ENCODE results near the gene PCBD1.
"Not testable (repeated sequence)": the region's sequence is repeated elsewhere in the genome, so short reads cannot be mapped to it uniquely, and the experiment has no call there.

PCBD1 gene
- 3.2 to 4.8 (median 3.8) reads per million in 4 donors for total RNA-seq

DNA sequence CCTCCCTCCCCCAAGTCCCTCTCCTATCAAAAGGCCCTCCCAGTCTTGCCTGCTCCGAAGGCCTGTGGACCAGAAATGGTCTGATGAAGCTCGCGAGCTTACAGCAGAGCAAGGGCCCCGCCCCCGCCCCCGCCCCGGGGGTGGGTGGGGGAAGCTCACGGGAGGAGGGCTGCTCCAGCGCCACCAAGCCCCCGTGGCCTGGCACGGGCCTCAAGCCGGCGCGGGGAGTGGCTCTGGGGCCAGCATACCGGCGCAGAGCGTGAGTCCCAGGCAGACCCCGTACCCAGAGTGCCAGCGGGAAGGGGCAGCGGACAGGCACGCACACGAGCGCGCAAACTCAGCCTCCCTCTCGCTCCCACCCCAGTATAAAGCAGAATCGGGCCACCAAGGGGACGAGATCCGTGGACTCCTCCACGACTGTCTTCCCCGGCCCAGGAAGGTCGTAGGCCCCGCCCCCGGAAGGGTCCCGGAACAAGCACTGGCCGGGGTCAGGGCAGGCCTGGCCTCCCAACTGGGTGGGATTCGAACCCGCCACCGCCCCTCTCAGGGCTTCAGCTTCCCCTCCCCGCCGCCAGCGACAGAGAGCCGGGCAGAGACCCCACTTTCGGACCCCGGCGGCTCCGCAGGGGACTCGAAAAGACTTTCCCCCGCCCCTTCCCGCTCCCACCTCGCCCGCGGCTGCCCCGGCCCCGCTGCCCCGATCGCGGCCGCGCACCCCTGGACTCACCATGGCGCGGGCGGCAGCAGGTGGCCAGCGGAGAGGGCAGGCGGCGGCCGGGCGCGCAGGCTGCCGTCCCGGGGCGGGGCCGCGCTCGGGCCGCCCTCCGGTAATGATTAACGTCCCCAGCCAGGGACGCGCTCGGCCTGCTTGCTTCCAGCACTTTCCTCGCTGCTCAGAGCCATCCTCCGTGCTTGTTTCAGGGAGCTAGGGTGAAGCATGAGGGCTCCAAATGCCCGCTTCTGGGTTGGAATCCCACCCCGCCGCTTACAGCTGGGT is at the start of gene PCBD1:
Gene PCBD1 (minus strand): TSS at position 762 of the 997 bp plus-strand sequence. CDS start 32 bp downstream, at position 730.
- peak; percentile 47 to 81 (median 58) for DNase-seq

DNA sequence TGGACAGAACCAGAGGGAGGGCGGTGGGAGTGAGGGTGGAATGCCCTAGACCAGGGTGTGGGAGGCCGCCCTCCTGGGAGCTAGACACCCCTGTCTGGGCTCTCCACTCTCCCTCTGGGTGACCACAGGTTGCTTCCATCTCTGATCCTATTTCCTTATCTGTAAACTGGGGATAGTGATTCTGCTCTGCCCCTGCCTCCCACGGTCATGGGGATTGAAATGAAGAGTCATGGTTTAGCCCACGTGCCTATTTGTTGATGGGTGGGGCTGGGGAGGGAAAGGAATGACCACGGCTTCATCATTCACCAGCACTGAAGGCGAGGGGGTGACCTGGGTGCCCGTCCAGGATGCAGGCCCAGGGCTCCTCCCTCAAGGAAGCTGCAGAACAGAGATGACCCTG is 49.3 kb upstream of the PCBD1 start:
- no peak for DNase-seq

DNA sequence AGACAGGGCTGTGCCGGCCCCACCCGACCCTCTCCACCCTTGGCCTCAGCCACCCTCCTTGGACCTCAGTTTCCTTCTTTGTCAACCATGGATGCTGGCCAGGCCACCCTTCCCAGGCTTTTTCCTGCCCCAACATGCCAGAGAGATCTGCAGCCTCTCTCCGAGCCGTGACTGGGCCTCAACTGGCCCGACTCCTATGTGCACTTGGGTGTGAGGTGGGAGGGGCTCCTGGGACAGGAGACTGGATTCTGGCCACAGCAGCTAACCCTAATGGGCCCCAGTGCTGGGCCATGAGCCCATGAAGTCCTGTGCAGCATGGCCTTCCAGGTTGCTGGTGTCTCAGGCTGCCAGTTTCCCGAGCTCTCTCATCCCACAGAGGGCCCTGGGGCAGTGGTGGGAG is 47.7 kb upstream of the PCBD1 start:
- no peak for DNase-seq

DNA sequence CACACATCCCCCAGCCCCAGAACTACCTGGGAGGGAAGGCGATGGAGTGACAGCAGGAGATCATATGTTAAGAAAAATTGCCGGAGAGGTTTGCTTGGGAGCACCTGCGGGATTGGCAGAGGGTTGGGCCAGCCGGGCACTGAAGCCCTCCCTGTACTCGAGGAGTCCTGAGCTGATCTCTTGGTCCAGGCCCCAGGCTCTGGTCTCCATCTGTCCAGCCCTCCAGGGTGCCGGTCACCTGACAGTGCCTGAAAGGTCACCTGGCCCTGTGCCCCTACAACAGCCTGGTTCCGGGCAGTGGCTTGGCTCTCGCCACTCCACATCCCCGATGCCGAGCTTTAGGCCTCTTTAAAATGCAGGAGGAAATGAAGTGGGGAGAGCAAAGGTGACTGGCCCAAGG is 47.3 kb upstream of the PCBD1 start:
- no peak for DNase-seq

DNA sequence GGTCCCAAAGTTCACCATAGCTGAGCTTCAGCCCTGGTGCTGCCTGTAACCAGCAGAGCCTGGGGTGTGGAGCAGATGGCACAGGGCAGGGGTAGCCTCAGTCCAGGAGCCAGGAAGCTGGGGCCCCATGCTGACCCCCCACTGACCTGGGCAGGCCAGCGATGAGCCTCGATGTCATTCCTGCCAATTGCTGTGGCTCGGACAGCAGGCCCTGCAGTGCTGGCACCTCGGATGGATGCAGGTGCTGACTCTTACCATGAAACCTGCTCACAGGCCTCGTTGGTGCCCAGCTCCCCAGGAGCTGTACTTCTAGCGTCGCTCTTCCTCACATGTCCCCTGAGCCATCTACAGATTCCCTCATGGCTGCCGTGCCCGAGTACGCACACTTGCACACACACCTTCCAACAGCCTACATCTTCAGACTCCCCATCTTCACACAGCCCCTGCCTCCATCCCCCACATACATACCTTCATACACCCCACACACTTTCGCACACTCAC is 46.8 kb upstream of the PCBD1 start:
- no peak for DNase-seq

DNA sequence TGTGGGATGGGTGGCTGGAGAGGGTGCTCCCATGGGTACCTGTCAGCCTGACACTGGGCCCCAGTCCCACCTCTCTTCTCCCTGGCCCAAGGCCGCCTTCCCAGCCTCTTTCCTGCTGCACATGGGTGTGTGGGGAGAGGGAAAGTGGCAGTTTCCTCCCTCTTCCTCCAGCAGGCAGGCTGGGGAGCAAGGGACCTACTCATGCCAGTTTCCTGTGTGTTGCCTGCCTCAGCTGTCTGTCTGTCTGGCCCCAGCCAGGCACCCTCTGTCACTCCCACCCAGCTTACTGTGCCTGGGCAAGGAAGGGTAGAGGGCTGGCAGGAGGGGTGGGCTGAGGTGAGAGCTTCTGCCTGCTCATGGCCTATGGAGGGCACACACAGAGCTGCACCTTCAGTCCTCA is 46.3 kb upstream of the PCBD1 start:
- DNase-seq: no peak

DNA sequence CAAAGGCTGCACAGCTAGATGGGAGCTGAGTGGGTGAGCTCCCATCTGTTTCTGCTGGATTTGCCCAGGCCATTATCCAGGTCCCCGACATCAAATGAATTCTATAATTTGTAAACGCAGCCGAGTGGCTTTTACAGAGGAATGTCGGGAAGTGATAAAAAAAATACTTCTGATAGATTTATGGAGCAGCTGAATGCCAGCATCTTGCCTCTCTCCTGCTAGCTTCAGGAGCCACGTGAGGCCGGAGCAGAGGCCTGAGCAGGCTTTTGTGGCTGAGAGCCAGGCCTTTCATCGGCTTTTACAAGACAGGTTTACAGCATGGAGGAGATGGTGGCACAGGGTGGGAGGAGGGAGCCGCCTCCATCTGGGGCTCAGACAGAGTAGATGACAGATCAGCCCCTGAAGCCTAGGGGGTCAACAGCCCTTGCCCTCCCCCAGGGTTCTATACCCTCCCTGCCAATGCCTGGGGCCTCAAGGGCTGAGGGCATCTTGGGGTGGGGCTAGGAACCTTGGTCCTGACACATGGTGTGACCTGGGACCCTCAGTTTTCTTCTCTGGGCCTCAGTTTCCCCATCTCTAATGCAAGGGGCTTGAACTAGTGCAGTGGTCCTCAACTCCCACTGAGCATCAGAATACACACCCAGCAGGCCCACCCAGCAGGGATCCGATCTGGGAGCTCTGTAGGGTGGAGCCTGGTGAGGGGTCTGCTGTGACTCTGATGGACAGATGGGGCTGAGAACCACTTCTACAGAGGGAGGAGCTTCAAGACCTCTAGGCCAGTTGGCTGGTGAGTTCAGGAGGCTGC is 44.2 kb upstream of the PCBD1 start:
- no peak for DNase-seq

DNA sequence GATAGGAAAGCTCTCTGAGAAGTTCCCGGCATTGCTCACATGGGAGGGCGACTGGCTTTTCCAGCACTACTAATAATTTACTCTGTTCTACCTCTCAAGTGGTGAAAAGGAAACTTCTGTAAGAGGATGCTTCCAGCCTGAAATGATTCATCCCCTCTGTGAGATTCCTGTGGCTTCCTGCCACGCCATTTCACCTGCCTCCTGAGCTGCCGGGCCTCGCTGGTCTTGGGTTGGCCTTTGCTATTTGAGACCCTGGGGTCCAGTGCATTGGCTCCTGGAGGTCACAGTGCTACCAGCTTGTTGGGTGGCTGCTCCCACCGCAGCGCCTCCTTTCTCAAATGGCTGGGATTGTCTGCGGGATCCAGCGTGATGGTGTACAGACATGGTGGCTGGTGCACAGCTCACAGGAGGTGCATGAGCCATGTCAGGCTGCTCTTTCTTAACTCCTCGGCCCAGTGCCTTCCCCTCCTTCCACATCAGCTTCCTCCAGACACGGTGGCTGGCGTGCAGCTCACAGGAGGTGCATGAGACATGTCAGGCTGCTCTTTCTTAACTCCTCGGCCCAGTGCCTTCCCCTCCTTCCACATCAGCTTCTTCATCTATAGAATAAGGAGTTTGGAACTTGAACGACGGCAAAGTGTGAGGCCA is 42.9 kb upstream of the PCBD1 start:
- no peak for DNase-seq

DNA sequence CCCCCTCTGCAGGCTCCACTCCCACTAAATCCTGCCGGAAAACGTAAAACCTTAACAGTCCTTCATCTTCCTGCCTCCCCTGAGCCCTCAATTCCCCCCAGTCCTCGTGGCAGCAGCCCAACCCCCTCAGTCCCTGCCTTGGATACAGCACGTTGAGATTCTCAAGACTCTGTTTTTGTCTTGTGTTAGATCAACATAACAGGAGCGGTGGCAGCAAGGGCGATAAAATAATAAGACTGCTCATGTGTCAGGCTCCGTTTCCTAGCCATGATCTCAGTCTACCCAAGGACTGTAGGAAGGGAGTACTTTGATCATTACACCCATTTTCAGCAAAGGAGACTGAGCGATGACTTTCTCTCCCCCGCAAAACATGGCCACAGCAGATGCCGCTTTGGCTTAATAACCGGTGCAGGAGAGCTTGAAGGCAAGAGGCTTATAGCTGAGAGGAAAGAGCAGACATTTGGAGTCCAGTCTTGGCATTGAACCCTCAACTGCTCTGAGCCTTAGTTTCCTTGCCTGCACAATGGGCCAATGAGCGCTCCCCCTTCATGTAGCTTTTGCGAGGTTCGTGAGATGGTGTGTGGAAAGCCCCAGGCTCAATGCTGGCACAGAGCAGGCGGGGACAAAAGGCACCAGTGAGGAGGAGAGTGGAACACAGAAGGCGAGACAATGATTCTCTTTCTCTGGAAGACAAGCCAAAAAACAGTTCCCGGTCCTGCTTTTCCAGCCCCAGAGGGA is 42.1 kb upstream of the PCBD1 start:
- no peak for DNase-seq

DNA sequence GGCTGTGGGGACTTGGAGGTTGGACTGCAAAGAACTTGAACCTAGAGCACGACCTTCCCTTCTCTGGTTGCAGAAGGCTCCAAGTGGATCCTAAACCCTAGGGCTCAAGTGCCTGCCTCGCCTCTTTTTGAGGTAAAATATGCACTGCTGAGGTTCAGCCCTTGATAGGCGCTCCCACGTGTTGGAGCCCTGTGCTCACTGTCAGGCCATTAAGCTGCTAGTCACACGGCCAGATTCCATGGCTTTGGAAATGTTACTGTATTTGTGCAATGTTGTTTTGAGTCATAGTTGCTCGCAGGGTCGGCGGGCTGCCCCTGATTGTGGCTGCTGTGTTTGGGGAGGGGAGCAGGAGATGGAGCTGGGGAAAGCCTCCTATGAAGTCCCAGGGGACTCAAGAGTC is 39.8 kb upstream of the PCBD1 start:
- DNase-seq: no peak

DNA sequence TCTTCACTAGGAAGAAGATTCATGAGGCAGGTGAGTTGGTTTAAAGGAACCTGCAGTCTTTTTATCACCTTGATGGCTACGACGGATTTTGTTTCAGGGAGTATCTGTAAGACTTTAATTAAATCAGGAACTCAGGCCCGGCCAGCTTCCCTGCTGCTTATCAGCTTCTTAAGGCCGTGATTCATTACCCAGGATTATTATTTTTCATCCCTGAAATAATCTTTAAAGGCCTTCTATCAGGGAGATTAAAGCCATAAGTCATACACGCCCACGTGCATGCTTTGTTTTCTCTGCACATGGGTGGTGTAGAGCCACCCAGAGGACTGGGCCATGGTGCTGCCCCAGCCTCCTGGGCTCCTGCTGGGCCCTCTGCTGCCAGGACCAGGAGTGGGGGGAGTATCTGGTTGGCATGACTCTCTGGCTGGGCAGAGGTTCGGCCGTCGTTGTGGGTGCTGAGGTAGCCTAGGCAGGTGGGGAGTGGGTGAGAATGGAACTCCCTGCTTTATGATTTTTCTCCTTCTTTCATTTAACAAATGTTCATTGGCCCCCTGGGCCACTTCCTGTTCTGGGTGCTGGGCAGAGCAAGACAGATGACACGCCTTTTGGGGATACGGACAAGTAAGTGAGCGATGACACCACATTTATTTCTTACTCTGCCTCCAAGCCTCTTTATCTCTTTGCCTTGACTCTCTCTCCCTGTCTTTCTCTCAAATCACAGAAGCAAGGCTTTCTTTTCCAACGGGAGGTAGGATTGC is 39.0 kb upstream of the PCBD1 start:
- DNase-seq: no peak

DNA sequence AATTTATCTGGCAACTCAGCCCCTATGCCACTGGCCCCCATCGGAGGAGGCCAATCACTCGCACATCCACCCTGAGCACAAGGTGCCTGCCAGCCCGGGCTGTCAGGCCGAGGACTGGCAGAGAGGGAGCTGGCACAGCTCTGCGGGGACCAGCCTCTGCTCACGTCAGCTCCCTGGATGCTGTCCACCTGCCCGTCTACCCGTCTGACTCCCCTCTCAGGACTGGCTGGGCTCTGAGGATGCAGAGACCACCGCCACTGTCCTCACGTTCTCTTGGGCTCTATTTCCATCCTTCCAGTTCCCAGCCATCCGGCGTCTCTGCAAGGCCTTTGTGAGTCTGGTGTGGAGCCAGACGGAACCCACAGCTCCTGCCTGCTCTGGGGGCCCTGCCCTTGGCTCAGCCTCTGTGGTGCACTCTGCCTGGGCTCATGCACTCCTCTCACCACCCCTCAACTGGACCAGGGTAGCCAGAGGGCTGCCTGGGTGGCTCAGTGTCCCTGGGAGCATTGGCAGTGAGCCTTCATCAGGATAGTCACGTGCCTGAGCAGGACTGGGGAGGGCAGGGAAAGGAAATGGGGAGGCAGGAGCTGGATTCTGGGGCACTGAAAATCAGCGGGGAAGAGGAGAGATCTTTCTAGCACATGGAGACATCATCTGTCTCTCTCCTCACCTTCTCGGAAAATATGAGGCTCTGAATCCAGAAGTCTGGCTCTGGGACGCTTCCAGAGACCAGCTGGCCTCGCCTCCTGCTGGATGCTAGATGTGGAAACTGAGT is 38.0 kb upstream of the PCBD1 start:
- DNase-seq: no peak

DNA sequence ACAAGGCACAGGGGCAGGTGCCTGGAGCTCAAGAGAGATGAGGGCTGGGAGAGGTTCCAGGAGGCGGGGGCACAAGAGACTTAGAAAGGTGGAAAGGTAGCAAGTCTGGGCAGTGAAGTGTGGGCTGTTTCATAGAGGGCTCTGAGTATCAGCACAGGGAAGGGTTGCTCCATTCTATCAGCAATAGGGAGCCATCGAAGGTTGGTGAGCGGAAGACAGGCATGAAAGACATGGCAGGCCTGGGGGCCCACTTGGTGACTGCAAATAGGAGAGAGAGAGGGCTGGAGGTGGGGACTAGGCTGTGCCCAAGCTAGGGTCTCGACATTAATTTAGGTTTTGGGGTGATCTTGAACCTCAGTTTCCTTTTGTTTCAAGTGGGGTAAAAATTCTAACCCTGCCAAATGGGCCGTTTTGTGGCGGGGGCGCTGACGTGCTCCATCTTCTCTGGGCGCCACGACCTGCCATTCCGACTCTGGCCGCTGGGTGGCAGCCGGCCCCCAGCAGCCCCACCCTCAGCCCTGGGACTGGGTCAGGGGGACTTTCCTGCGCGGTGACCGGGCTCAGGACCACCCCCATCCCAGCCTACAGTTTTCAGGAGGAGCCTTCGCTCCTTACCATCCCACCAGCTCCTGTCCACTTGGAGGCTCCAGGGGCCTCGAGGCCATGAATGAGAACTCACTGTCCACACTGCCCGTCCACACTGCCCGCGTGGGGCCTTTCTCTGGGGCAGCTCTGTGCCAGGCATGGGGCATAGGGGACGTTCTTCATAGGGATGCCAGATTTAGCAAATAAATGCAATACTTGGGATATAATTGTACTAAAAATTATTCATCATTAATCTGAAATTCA is 37.2 kb upstream of the PCBD1 start:
- DNase-seq: peak in 3 of 5 donors; percentile 21 to 25 (median 22)

DNA sequence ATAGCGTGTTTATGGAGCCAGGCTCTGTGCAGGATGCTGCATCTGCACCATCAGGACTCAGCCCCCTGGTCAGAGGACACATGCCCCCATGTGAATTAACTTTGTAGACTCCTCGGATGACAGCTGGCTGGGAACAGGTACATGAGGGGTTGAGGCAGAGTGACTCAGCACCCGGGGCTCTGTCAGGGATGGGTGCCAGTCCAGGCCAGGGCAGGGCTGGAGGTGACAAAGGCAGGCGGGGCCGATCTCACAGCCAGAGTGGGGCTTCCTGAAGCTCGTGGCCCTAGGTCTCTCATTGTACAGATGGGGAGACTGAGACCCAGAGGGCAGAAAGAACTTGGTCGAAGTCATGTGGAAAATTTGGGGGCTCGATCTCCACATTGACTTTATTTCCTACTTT is 35.3 kb upstream of the PCBD1 start:
- no peak for DNase-seq

DNA sequence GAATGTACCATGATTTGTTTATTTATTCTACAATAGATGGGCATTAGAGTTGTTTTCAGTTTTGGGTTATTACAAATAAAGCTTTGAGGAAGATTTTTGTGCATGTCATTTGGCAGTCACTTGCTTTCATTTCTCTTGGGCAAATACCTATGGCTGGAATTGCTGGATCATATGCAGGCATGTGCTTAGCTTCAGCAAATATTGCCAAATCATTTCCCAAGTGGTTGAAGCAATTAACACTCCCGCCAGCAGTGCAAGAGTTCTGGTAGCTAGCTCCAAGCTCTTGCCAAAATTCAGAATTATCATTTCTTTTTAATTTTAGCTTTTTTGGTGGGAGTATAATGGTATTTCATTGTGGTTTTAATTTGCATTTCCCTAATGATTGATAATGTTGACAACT is 32.9 kb upstream of the PCBD1 start:
- no peak for DNase-seq

DNA sequence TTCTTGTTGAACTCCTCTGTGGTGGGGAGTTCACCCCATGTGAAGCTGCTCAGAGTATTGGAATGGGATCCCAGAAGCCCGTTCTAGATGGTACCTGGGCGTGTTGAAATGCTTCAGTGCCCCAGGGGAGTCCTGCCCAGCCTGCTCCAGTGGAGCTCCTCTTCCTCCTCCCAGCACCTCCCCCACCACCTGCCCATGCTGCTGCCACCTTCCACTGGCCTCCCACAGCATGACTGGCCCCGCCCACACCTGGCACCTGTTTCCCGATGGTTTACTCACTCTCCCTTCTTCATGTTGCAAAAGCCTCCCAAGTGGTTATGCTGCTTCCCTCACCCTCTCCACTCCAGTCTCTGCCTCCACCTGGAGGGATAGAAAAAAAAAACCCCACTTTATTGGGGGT is 32.2 kb upstream of the PCBD1 start:
- DNase-seq: no peak

DNA sequence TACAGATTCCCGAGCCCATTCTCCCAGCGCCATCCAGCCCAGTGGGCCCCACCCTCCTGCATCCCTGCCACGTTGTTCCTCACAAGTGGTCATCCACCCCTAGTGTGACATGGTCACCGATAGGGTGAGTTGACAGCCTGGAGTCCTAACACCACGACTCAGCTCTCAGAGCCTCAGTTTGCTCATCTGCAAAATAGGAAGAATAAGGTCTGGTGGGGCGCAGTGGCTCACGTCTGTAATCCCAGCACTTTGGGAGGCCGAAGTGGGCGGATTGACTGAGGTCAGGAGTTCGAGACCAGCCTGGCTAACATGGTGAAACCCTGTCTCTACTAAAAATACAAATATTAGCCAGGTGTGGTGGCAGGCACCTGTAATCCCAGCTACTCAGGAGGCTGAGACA is 31.5 kb upstream of the PCBD1 start:
- not testable (repeated sequence) for DNase-seq

DNA sequence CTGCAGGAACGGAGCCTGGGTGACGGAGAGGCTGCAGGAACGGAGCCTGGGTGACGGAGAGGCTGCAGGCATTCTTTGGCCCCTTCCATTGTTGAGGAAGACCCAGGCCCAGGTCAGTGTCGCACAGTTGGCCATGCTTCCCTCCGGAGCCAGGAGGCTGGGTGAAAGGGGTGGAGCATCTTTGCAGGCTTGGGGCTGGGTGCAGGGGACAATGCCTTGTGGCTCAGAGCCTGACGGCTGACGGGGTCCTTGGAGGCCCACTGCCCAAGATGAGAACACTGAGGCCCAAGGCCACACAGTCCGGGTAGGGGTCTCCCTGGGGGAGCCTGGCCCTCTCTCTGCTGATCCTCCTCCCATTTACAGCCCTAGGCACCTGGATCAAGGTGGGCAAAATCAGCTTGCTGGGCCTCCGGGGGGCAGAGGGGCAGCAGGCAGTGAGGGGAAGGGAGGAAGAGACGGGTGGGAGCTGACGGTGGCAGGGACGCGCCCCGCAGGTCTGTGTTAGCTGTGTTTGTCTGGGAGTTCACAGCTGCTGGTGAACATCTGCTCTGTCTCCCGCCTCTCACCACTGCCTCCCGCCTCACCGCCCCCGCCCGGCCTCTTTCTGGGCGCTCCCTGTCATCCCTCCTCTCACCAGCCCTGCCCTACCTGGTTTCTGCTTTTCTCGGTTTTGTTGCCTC is 30.6 kb upstream of the PCBD1 start:
- DNase-seq: no peak

DNA sequence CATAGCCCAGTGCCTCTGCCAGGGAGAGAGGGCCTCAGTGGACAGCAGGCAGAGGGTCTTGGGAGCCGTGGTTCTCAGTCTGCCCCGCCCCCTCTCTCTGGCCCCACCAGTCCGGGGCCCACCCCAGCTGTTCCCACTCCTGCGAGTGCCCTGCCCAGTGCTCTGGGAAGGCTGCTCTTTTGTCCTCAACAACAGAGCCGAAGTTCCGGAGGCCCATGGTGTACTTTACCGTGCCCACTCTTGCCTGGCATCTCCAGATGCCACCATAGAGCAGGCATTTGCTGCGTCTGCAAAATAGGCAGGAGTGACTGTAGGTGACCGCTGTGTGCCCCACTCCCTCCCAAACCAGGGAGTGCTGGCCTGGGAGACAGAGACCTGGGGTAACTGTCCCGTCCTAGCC is 29.3 kb upstream of the PCBD1 start:
- DNase-seq: no peak
